GM12865 (cell line): ENCODE results near the gene MRPL22.
"Not testable (repeated sequence)": the region's sequence is repeated elsewhere in the genome, so short reads cannot be mapped to it uniquely, and the experiment has no call there.

Source experiments
- DNase-seq: peaks from one replicate; pipeline ENCODE4 v3.0.0; 2010; ENCODE audit warnings: low read depth
- H3K4me3 ChIP-seq: 2 replicates; pipeline ENCODE4 v1.5.1; 2011; ENCODE audit warnings: mild to moderate bottlenecking, low read depth, low read length, control low read depth
- CTCF ChIP-seq: IDR thresholded peaks from 2 replicates; pipeline ENCODE4 v1.5.1; 2011; ENCODE audit warnings: low read length, control low read depth, low read depth, inconsistent platforms; ENCODE audit not compliant: insufficient read depth; ENCODE audit errors: missing control alignments

MRPL22 gene

GRCh38 chr5:154993461-154993860 lies 52.6 kb downstream of the MRPL22 start:
- TF ChIP-seq CTCF = no peak
- no peak overlapping the region for H3K4me3 ChIP-seq
- DNase-seq = no peak

GRCh38 chr5:154995679-154996078 lies 54.8 kb downstream of the MRPL22 start:
- TF ChIP-seq CTCF = no peak
- no peak for DNase-seq

GRCh38 chr5:154997746-154998145 lies 56.9 kb downstream of the MRPL22 start:
- DNase-seq = no peak
- no peak for TF ChIP-seq CTCF
- H3K4me3 ChIP-seq = no peak overlapping the region

More at GRCh38 chr5:154995679-154996078, 54.8 kb downstream of the MRPL22 start:
- H3K4me3 ChIP-seq = no peak overlapping the region

- H3K4me3 ChIP-seq = no peak overlapping the region
- peak; percentile 32 for DNase-seq
- TF ChIP-seq CTCF = no peak
Observed at GRCh38 chr5:154999865-155000264, 59.0 kb downstream of the MRPL22 start.

- no peak for TF ChIP-seq CTCF
- DNase-seq = no peak
- H3K4me3 ChIP-seq = no peak overlapping the region
Observed at GRCh38 chr5:155001523-155001922, 60.6 kb downstream of the MRPL22 start.

GRCh38 chr5:155002722-155003121 lies 61.8 kb downstream of the MRPL22 start:
- not testable (repeated sequence) for DNase-seq, H3K4me3 ChIP-seq

GRCh38 chr5:155004138-155004744 lies 63.4 kb downstream of the MRPL22 start:
- H3K4me3 ChIP-seq = no peak overlapping the region
- peak; percentile 64 for TF ChIP-seq CTCF
- peak; percentile 56 for DNase-seq

- not testable (repeated sequence) for H3K4me3 ChIP-seq, DNase-seq
Observed at GRCh38 chr5:155006265-155006664, 65.4 kb downstream of the MRPL22 start.
